ENCODE results near the gene PDZD4.

PDZD4 gene

GRCh38 chrX:153766098-153766817, 64.1 kb downstream of the PDZD4 start:
- H3K4me1 ChIP-seq (ENCODE audit: insufficient read depth, low read length) = no peaks in the 10 kb centered on the region
- no peaks in the 10 kb centered on the region for H3K9me3 ChIP-seq (ENCODE audit: low read length)
- peaks cover 16% of the 10 kb centered on the region for H3K36me3 ChIP-seq (ENCODE audit: insufficient read depth, low read length)
- H3K4me3 ChIP-seq (ENCODE audit: low read depth in 1 of 2, low read length in 2 of 2) = peak overlapping the region; percentile 31 to 56
- H3K27me3 ChIP-seq (ENCODE audit: control insufficient read depth in 1 of 2, insufficient read depth in 2 of 2, low read length in 2 of 2) = peaks cover 0 to 11% of the 10 kb centered on the region in 2 donors
- H3K9ac ChIP-seq (ENCODE audit: low read length) = peak overlapping the region; percentile 49
- H3K27ac ChIP-seq (ENCODE audit: low read depth, low read length) = peak overlapping the region; percentile 35

- Histone ChIP-seq H3K4me1 (ENCODE audit: insufficient read depth, low read length) (no peaks in the 10 kb centered on the region), H3K9me3 (ENCODE audit: low read length) (no peaks in the 10 kb centered on the region), H3K36me3 (ENCODE audit: insufficient read depth, low read length) (peaks cover 12% of the 10 kb centered on the region), H3K9ac (ENCODE audit: low read length) (peak overlapping the region; percentile 49), H3K4me3 (ENCODE audit: low read depth in 1 of 2, low read length in 2 of 2) (peak overlapping the region; percentile 31 to 56), H3K27ac (ENCODE audit: low read depth, low read length) (peak overlapping the region; percentile 35), H3K27me3 (ENCODE audit: control insufficient read depth in 1 of 2, insufficient read depth in 2 of 2, low read length in 2 of 2) (peaks cover 0 to 11% of the 10 kb centered on the region in 2 donors)
Measured at GRCh38 chrX:153765138-153766079, 64.9 kb downstream of the PDZD4 start.

GRCh38 chrX:153764786-153765137, 65.6 kb downstream of the PDZD4 start:
- Histone ChIP-seq H3K36me3 (ENCODE audit: insufficient read depth, low read length) (peaks cover 7% of the 10 kb centered on the region), H3K9me3 (ENCODE audit: low read length) (no peaks in the 10 kb centered on the region), H3K27me3 (ENCODE audit: control insufficient read depth in 1 of 2, insufficient read depth in 2 of 2, low read length in 2 of 2) (peaks cover 0 to 11% of the 10 kb centered on the region in 2 donors), H3K9ac (ENCODE audit: low read length) (peak overlapping the region; percentile 49), H3K4me3 (ENCODE audit: low read depth in 1 of 2, low read length in 2 of 2) (peak overlapping the region; percentile 41 to 56), H3K27ac (ENCODE audit: low read depth, low read length) (peak overlapping the region; percentile 16), H3K4me1 (ENCODE audit: insufficient read depth, low read length) (no peaks in the 10 kb centered on the region)

GRCh38 chrX:153763989-153764755, 66.2 kb downstream of the PDZD4 start, which contains the start of gene PLXNB3:
Gene PLXNB3, plus strand, starts transcription at chrX:153764249. Its CDS starts 1,287 bp downstream, at chrX:153765536.
- Histone ChIP-seq H3K9me3 (ENCODE audit: low read length) (no peaks in the 10 kb centered on the region), H3K27ac (ENCODE audit: low read depth, low read length) (peak within 1 kb of the TSS; percentile 63), H3K4me3 (ENCODE audit: low read depth in 1 of 2, low read length in 2 of 2) (peak within 1 kb of the TSS; percentile 41 to 56), H3K9ac (ENCODE audit: low read length) (peak within 1 kb of the TSS; percentile 49), H3K36me3 (ENCODE audit: insufficient read depth, low read length) (peaks cover 5% of the 10 kb centered on the region), H3K27me3 (ENCODE audit: control insufficient read depth in 1 of 2, insufficient read depth in 2 of 2, low read length in 2 of 2) (peaks cover 0 to 8% of the 10 kb centered on the region in 2 donors), H3K4me1 (ENCODE audit: insufficient read depth, low read length) (no peaks in the 10 kb centered on the region)

GRCh38 chrX:153763298-153763932, 66.9 kb downstream of the PDZD4 start:
- no peak overlapping the region for H3K4me3 ChIP-seq (ENCODE audit: low read depth in 1 of 2, low read length in 2 of 2)
- peaks cover 5% of the 10 kb centered on the region for H3K36me3 ChIP-seq (ENCODE audit: insufficient read depth, low read length)
- no peaks in the 10 kb centered on the region for H3K9me3 ChIP-seq (ENCODE audit: low read length)
- peaks cover 0 to 4% of the 10 kb centered on the region in 2 donors for H3K27me3 ChIP-seq (ENCODE audit: control insufficient read depth in 1 of 2, insufficient read depth in 2 of 2, low read length in 2 of 2)
- no peak overlapping the region for H3K9ac ChIP-seq (ENCODE audit: low read length)
- no peaks in the 10 kb centered on the region for H3K4me1 ChIP-seq (ENCODE audit: insufficient read depth, low read length)
- no peak overlapping the region for H3K27ac ChIP-seq (ENCODE audit: low read depth, low read length)

GRCh38 chrX:153762626-153763173, 67.6 kb downstream of the PDZD4 start:
- H3K9me3 ChIP-seq (ENCODE audit: low read length) = no peaks in the 10 kb centered on the region
- no peaks in the 10 kb centered on the region for H3K4me1 ChIP-seq (ENCODE audit: insufficient read depth, low read length)
- peaks cover 0 to 4% of the 10 kb centered on the region in 2 donors for H3K27me3 ChIP-seq (ENCODE audit: control insufficient read depth in 1 of 2, insufficient read depth in 2 of 2, low read length in 2 of 2)
- no peak overlapping the region for H3K9ac ChIP-seq (ENCODE audit: low read length)
- no peaks in the 10 kb centered on the region for H3K36me3 ChIP-seq (ENCODE audit: insufficient read depth, low read length)
- H3K27ac ChIP-seq (ENCODE audit: low read depth, low read length) = no peak overlapping the region
- no peak overlapping the region for H3K4me3 ChIP-seq (ENCODE audit: low read depth in 1 of 2, low read length in 2 of 2)

- H3K27ac ChIP-seq (ENCODE audit: low read depth, low read length) = no peak overlapping the region
- H3K9me3 ChIP-seq (ENCODE audit: low read length) = no peaks in the 10 kb centered on the region
- no peak overlapping the region for H3K9ac ChIP-seq (ENCODE audit: low read length)
- peaks cover 0 to 4% of the 10 kb centered on the region in 2 donors for H3K27me3 ChIP-seq (ENCODE audit: control insufficient read depth in 1 of 2, insufficient read depth in 2 of 2, low read length in 2 of 2)
- no peaks in the 10 kb centered on the region for H3K4me1 ChIP-seq (ENCODE audit: insufficient read depth, low read length)
- no peaks in the 10 kb centered on the region for H3K36me3 ChIP-seq (ENCODE audit: insufficient read depth, low read length)
- H3K4me3 ChIP-seq (ENCODE audit: low read depth in 1 of 2, low read length in 2 of 2) = no peak overlapping the region
Measured at GRCh38 chrX:153761863-153762262, 68.5 kb downstream of the PDZD4 start.

GRCh38 chrX:153755136-153755535, 75.2 kb downstream of the PDZD4 start:
- H3K27me3 ChIP-seq (ENCODE audit: control insufficient read depth in 1 of 2, insufficient read depth in 2 of 2, low read length in 2 of 2) = no peaks in the 10 kb centered on the region
- H3K9me3 ChIP-seq (ENCODE audit: low read length) = no peaks in the 10 kb centered on the region
- H3K9ac ChIP-seq (ENCODE audit: low read length) = no peak overlapping the region
- no peak overlapping the region for H3K4me3 ChIP-seq (ENCODE audit: low read depth in 1 of 2, low read length in 2 of 2)
- no peaks in the 10 kb centered on the region for H3K36me3 ChIP-seq (ENCODE audit: insufficient read depth, low read length)
- no peak overlapping the region for H3K27ac ChIP-seq (ENCODE audit: low read depth, low read length)
- no peaks in the 10 kb centered on the region for H3K4me1 ChIP-seq (ENCODE audit: insufficient read depth, low read length)

Measured in muscle layer of colon (tissue), 2 donors.